Measurements from ENCODE around the gene MUC12. TPM values are rescaled to one million over a fixed set of nuclear protein-coding genes. Genes with fewer than 3 reads are reported as not detected.

The MUC12 gene
- total and polyA plus RNA-seq, 2 of the 4 experiments (the other 2 are of a cell fraction), result 4.0 TPM; not detected in 1

DNA sequence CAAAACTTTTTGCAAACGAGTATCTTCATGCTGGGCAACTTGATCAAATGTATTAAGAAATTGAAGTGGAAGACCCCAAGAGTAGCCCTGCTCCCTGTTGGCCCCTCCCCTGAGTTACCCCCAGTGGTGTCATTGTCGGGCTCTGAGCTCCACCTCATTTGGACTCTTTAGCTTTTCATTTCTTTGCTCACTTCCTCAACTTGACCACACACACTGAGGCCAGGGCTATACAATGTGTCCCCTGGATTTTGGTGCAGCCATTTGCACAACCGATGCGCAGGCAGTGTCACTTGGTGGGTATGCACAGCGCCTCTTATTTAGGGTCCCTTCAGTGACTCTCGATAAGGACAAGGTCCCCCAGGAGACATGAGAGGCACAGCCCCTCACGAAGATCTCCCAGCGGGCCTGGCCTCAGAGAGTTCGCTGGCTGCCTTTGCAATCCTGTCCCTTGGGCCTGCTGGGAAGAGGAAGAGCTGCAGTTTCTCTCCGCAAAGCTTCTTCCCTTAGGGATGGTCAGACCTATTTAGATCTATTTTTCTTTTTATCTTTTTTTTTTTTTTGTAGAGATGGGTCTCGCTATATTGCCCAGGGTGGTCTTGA, 22.5 kb upstream of the MUC12 start:
- Histone ChIP-seq H2BK5ac (ENCODE audit: low read depth, low read length, poor library complexity, severe bottlenecking) (no peak overlapping the region), H2BK20ac (ENCODE audit: low read depth, low read length) (no peak overlapping the region), H4K91ac (ENCODE audit: insufficient read depth, low read depth, low read length) (no peak overlapping the region), H4K5ac (ENCODE audit: low read depth, low read length) (no peak overlapping the region), H2AK5ac (ENCODE audit: low read depth, low read length) (no peak overlapping the region), H3K14ac (replicated peaks; ENCODE audit: low read depth, low read length) (no peak overlapping the region), H3K4me1 (ENCODE audit: control insufficient read depth, insufficient read depth, low read length) (no peaks in the 10 kb centered on the region), H2AK9ac (replicated peaks; ENCODE audit: low read depth, low read length, poor library complexity) (no peak overlapping the region), H3K4ac (ENCODE audit: low read depth, low read length) (no peak overlapping the region), H3K56ac (ENCODE audit: extremely low read depth, insufficient read depth, low read length) (no peak overlapping the region), H4K8ac (ENCODE audit: low read depth in 2 of 2, low read length in 2 of 2) (no peak overlapping the region), H3K27ac (ENCODE audit: insufficient read depth, low read length) (no peak overlapping the region), H3K23ac (ENCODE audit: low read depth, low read length) (no peak overlapping the region), H3K27me3 (ENCODE audit: control insufficient read depth, insufficient read depth, low read length) (peaks cover 44% of the 10 kb centered on the region), H4K20me1 (ENCODE audit: insufficient read depth, low read length) (no peaks in the 10 kb centered on the region), H3K9me1 (ENCODE audit: insufficient read depth, low read length) (0 out of 2 replicates have a peak, but pooled peaks cover under 1% of the 10 kb centered on the region), H3K79me1 (ENCODE audit: low read depth in 1 of 2, low read length in 2 of 2) (no peaks in the 10 kb centered on the region), H3K4me2 (ENCODE audit: low read depth, low read length) (no peak overlapping the region), H3K9ac (ENCODE audit: low read depth, low read length) (no peak overlapping the region), H2AFZ (replicated peaks; ENCODE audit: low read length, poor library complexity) (no peak overlapping the region), H3K36me3 (ENCODE audit: control insufficient read depth, insufficient read depth, low read length) (no peaks in the 10 kb centered on the region), H3K18ac (ENCODE audit: low read depth, low read length) (no peak overlapping the region), H2BK15ac (ENCODE audit: low read depth, low read length) (no peak overlapping the region), H3K4me3 (ENCODE audit: insufficient read depth, low read depth, low read length) (no peak overlapping the region), H2BK120ac (ENCODE audit: low read depth, low read length) (no peak overlapping the region), H3K9me3 (ENCODE audit: control insufficient read depth, insufficient read depth, low read length) (peaks cover 2% of the 10 kb centered on the region; the same call in 1 of the 2 replicates)
- ChIA-PET CTCF (no interaction called here), POLR2A (ENCODE audit: unreplicated experiment) (no interaction called here)
- intact Hi-C loops (cut with micrococcal nuclease) (no loop called here), in situ Hi-C loops (cut with MboI; ENCODE audit: low sequenced_read_pairs) (no loop called here), dilution Hi-C loops (cut with HindIII; ENCODE audit: low sequenced_read_pairs, unreplicated experiment) (no loop called here)
- no TSS peak for BruUV-seq (replicated peaks)
- no peak for ATAC-seq (ENCODE audit: low read depth)
- no peak for DNase-seq
- TF ChIP-seq RAD21 (IDR thresholded peaks at IDR 0.05; ENCODE audit: low read length) (no peak), CEBPB (IDR thresholded peaks at IDR 0.05; ENCODE audit: low read depth, low read length) (no peak), FOS (IDR thresholded peaks at IDR 0.05; ENCODE audit: low read depth, low read length) (no peak), NFE2L2 (IDR thresholded peaks at IDR 0.05; ENCODE audit: low read depth, low read length) (no peak), SMC3 (IDR thresholded peaks at IDR 0.05; ENCODE audit: low read depth, low read length) (no peak), MXI1 (IDR thresholded peaks at IDR 0.05; ENCODE audit: borderline replicate concordance, low read depth, low read length) (no peak), MAZ (IDR thresholded peaks at IDR 0.05; ENCODE audit: borderline replicate concordance, low read depth, low read length) (no peak)
- TF ChIP-seq, protein P1, sequence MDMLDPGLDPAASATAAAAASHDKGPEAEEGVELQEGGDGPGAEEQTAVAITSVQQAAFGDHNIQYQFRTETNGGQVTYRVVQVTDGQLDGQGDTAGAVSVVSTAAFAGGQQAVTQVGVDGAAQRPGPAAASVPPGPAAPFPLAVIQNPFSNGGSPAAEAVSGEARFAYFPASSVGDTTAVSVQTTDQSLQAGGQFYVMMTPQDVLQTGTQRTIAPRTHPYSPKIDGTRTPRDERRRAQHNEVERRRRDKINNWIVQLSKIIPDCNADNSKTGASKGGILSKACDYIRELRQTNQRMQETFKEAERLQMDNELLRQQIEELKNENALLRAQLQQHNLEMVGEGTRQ (IDR thresholded peaks at IDR 0.05; ENCODE audit: low read depth, low read length), result no peak
- TF ChIP-seq, protein P2, sequence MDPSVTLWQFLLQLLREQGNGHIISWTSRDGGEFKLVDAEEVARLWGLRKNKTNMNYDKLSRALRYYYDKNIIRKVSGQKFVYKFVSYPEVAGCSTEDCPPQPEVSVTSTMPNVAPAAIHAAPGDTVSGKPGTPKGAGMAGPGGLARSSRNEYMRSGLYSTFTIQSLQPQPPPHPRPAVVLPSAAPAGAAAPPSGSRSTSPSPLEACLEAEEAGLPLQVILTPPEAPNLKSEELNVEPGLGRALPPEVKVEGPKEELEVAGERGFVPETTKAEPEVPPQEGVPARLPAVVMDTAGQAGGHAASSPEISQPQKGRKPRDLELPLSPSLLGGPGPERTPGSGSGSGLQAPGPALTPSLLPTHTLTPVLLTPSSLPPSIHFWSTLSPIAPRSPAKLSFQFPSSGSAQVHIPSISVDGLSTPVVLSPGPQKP (IDR thresholded peaks at IDR 0.05; ENCODE audit: borderline replicate concordance, low read depth, low read length), result no peak
- WGBS, 2 experiments (ENCODE audit: extremely low coverage in 2 of 2, insufficient read length in 1 of 2), result 89% methylated on average over 4 of the region's 11 CpGs; no CpG with 5 or more reads in 1 of the 2 experiments

Data from IMR-90 (cell line).